ENCODE results near the gene SH3PXD2B. TPM values are rescaled to one million over a fixed set of nuclear protein-coding genes. Genes with fewer than 3 reads are reported as not detected.
A peak's percentile ranks its signal among the peaks of the same experiment; 100 is the strongest.

The SH3PXD2B gene
- total and polyA plus RNA-seq, 2 of the 13 experiments (the other 11 are each of a cell fraction or from before 2014, with no cell fraction given), result 3.4 to 4.6 TPM

- TF ChIP-seq ZNF558 (CRISPR knock-in tag; IDR thresholded peaks at IDR 0.05; ENCODE audit: borderline replicate concordance), result no peak
- no peak for TF ChIP-seq ZZZ3 (CRISPR knock-in tag; IDR thresholded peaks at IDR 0.05; ENCODE audit: borderline replicate concordance)
- no peak for TF ChIP-seq ZNF33A (CRISPR knock-in tag; IDR thresholded peaks at IDR 0.05; ENCODE audit: borderline replicate concordance)
- TF ChIP-seq, protein P1, sequence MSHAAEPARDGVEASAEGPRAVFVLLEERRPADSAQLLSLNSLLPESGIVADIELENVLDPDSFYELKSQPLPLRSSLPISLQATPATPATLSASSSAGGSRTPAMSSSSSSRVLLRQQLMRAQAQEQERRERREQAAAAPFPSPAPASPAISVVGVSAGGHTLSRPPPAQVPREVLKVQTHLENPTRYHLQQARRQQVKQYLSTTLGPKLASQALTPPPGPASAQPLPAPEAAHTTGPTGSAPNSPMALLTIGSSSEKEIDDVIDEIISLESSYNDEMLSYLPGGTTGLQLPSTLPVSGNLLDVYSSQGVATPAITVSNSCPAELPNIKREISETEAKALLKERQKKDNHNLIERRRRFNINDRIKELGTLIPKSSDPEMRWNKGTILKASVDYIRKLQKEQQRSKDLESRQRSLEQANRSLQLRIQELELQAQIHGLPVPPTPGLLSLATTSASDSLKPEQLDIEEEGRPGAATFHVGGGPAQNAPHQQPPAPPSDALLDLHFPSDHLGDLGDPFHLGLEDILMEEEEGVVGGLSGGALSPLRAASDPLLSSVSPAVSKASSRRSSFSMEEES (CRISPR knock-in tag; IDR thresholded peaks at IDR 0.05), result no peak
- no peak for TF ChIP-seq HOXA5 (CRISPR knock-in tag; IDR thresholded peaks at IDR 0.05)
- no peak for TF ChIP-seq KLF15 (CRISPR knock-in tag; IDR thresholded peaks at IDR 0.05; ENCODE audit: borderline replicate concordance)
- 0 out of 2 replicates have a peak, but pooled peaks have one; percentile 39 for TF ChIP-seq KAT8 (CRISPR knock-in tag; IDR thresholded peaks at IDR 0.05)
- no peak for TF ChIP-seq EP300 (IDR thresholded peaks at IDR 0.05; ENCODE audit: low read depth in 2 of 2, low read length in 2 of 2)
- TF ChIP-seq EP300 (CRISPR knock-in tag; IDR thresholded peaks at IDR 0.05; ENCODE audit: borderline replicate concordance), result no peak
- TF ChIP-seq RORA (CRISPR knock-in tag; IDR thresholded peaks at IDR 0.05), result no peak
- TF ChIP-seq NCOA2 (CRISPR knock-in tag; IDR thresholded peaks at IDR 0.05), result no peak
- no peak for TF ChIP-seq GLI4 (CRISPR knock-in tag; IDR thresholded peaks at IDR 0.05; ENCODE audit: borderline replicate concordance)
- TF ChIP-seq ZFP82 (CRISPR knock-in tag; IDR thresholded peaks at IDR 0.05; ENCODE audit: borderline replicate concordance), result no peak
- TF ChIP-seq HOXA7 (CRISPR knock-in tag; IDR thresholded peaks at IDR 0.05), result no peak
- no peak for TF ChIP-seq TEAD2 (CRISPR knock-in tag; IDR thresholded peaks at IDR 0.05)
- TF ChIP-seq ZKSCAN8 (CRISPR knock-in tag; IDR thresholded peaks at IDR 0.05; ENCODE audit: borderline replicate concordance), result no peak
- TF ChIP-seq ZNF720 (CRISPR knock-in tag; IDR thresholded peaks at IDR 0.05), result no peak
- no peak for TF ChIP-seq SRF (IDR thresholded peaks at IDR 0.05; ENCODE audit: low read depth, low read length)
- TF ChIP-seq ELF1 (CRISPR knock-in tag; IDR thresholded peaks at IDR 0.05), result no peak
- no peak for TF ChIP-seq PAWR (CRISPR knock-in tag; IDR thresholded peaks at IDR 0.05; ENCODE audit: borderline replicate concordance)
- TF ChIP-seq ZNF773 (CRISPR knock-in tag; IDR thresholded peaks at IDR 0.05; ENCODE audit: borderline replicate concordance), result no peak
- TF ChIP-seq SIX1 (CRISPR knock-in tag; IDR thresholded peaks at IDR 0.05; ENCODE audit: borderline replicate concordance), result no peak
- TF ChIP-seq ZNF570 (CRISPR knock-in tag; IDR thresholded peaks at IDR 0.05; ENCODE audit: borderline replicate concordance), result no peak
- TF ChIP-seq BCL6 (CRISPR knock-in tag; IDR thresholded peaks at IDR 0.05), result 0 out of 2 replicates have a peak, but pooled peaks have one; percentile 22
- TF ChIP-seq ATF2 (CRISPR knock-in tag; IDR thresholded peaks at IDR 0.05), result no peak
- TF ChIP-seq, protein P2, sequence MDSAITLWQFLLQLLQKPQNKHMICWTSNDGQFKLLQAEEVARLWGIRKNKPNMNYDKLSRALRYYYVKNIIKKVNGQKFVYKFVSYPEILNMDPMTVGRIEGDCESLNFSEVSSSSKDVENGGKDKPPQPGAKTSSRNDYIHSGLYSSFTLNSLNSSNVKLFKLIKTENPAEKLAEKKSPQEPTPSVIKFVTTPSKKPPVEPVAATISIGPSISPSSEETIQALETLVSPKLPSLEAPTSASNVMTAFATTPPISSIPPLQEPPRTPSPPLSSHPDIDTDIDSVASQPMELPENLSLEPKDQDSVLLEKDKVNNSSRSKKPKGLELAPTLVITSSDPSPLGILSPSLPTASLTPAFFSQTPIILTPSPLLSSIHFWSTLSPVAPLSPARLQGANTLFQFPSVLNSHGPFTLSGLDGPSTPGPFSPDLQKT (CRISPR knock-in tag; IDR thresholded peaks at IDR 0.05; ENCODE audit: borderline replicate concordance), result no peak
- TF ChIP-seq SATB2 (CRISPR knock-in tag; IDR thresholded peaks at IDR 0.05), result no peak
- TF ChIP-seq SNAI1 (CRISPR knock-in tag; IDR thresholded peaks at IDR 0.05; ENCODE audit: borderline replicate concordance), result no peak
- TF ChIP-seq SUZ12 (IDR thresholded peaks at IDR 0.05; ENCODE audit: low read depth, low read length), result no peak
Measured at GRCh38 chr5:172454358-172455086, at the start of gene SH3PXD2B (continued).
